HCT116 (cell line): ENCODE data around the gene LRP1B. TPM values are rescaled to one million over a fixed set of nuclear protein-coding genes. Genes with fewer than 3 reads are reported as not detected.

Experiments used
- ATAC-seq: fragments of 200-7000 bp; cut with Tn5 transposase; 2 replicates; pipeline ENCODE4 v1.9.1; 2020; ENCODE audit warnings: mild to moderate bottlenecking, moderate library complexity
- BruUV-seq: library from RNA; stranded (reverse); fragments of 400-500 nt; replicated peaks from 2 replicates; lab custom pipeline; 2021; lab: Mats Ljungman, UMichigan
- CTCF ChIA-PET: fragments of 300-600 bp; sonication (Branson Sonifier 250); formaldehyde crosslinking; loops from one replicate; lab custom pipeline; 2021; ENCODE audit warnings: antibody characterized with exemption; lab: Charles Lee
- POLR2A ChIA-PET: fragments of 300-600, 350-600 bp; sonication (Branson Sonifier 250); formaldehyde crosslinking; loops from one replicate; lab custom pipeline; 2021; ENCODE audit warnings: antibody characterized with exemption; lab: Charles Lee
- RAD21 ChIA-PET, 2 experiments: fragments of 300-600 bp; sonication (Branson Sonifier 250); formaldehyde crosslinking; loops; one replicate each; lab custom pipeline; 2023; ENCODE audit warnings: low total read pairs in 2 of 2; ENCODE audit not compliant: uncharacterized antibody in 2 of 2, unreplicated experiment in 2 of 2, low non-redundant PET in 1 of 2; lab: Charles Lee
- DNase-seq: peaks from one replicate; pipeline ENCODE4 v3.0.0-alpha.2; 2010; ENCODE audit warnings: low read depth, low spot score
- H2AFZ ChIP-seq: fragments of 200-600 bp; shearing (Covaris generic), sonication (generic); 2 replicates; pipeline ENCODE4 v1.6.1; 2017; ENCODE audit warnings: low read depth, mixed run types, mixed read lengths, antibody characterized with exemption, low read length; ENCODE audit not compliant: poor library complexity, severe bottlenecking
- H3K27ac ChIP-seq: 2 replicates; pipeline ENCODE4 v1.5.1; 2012; ENCODE audit warnings: low read depth, low read length
- H3K27me3 ChIP-seq: fragments of 200-600 bp; sonication (generic); 2 replicates; pipeline ENCODE4 v1.6.1; 2016; ENCODE audit warnings: mixed run types, low read length, mixed read lengths; ENCODE audit not compliant: insufficient read depth
- H3K36me3 ChIP-seq, 2 experiments: fragments of 200-500 bp in 1 of 2; fragments of 200-600 bp in 1 of 2; sonication (Bioruptor generic) in 1 of 2; sonication (generic) in 1 of 2; 2 replicates each; pipeline versions ENCODE4 v1.5.1 to v1.6.1; 2014 to 2016; ENCODE audit warnings: low read length in 2 of 2, inconsistent platforms in 1 of 2, mixed read lengths in 1 of 2, mixed run types in 1 of 2; ENCODE audit not compliant: insufficient read depth in 2 of 2, control insufficient read depth in 1 of 2
- H3K4me1 ChIP-seq, 2 experiments: fragments of 200-600 bp in 1 of 2; sonication (generic) in 1 of 2; 2 replicates each; pipeline versions ENCODE4 v1.5.1 to v1.6.1; 2012 to 2017; ENCODE audit warnings: low read length in 2 of 2, inconsistent platforms in 1 of 2, mild to moderate bottlenecking in 1 of 2, mixed read lengths in 1 of 2, mixed run types in 1 of 2, moderate library complexity in 1 of 2; ENCODE audit not compliant: insufficient read depth in 2 of 2, control insufficient read depth in 1 of 2
- H3K4me2 ChIP-seq: fragments of 200-600 bp; sonication (generic); 2 replicates; pipeline ENCODE4 v1.6.1; 2017; ENCODE audit warnings: mixed run types, low read length, mixed read lengths
- H3K4me3 ChIP-seq, 2 experiments: fragments of 200-600 bp in 1 of 2; sonication (generic) in 1 of 2; replicated peaks in 1 of 2; 2 replicates each; pipeline ENCODE4 v1.5.1; 2011 to 2016; ENCODE audit warnings: low read length in 2 of 2, control low read depth in 1 of 2, low read depth in 1 of 2, mild to moderate bottlenecking in 1 of 2, mixed read lengths in 1 of 2, mixed run types in 1 of 2
- H3K79me2 ChIP-seq: fragments of 200-600 bp; sonication (generic); 2 replicates; pipeline ENCODE4 v1.6.1; 2017; ENCODE audit warnings: mild to moderate bottlenecking, mixed run types, low read length, moderate library complexity, mixed read lengths; ENCODE audit not compliant: insufficient read depth
- H3K9ac ChIP-seq: fragments of 200-600 bp; sonication (generic); 2 replicates; pipeline ENCODE4 v1.6.1; 2016; ENCODE audit warnings: low read length, mixed read lengths
- H3K9me2 ChIP-seq: fragments of 200-600 bp; sonication (generic), shearing (Covaris generic); 2 replicates; pipeline ENCODE4 v1.6.1; 2017; ENCODE audit warnings: mixed run types, mild to moderate bottlenecking, moderate library complexity; ENCODE audit not compliant: insufficient read depth
- H3K9me3 ChIP-seq, 2 experiments: fragments of 200-500 bp in 1 of 2; fragments of 200-600 bp in 1 of 2; sonication (Bioruptor generic) in 1 of 2; sonication (generic) in 1 of 2; 2 replicates each; pipeline ENCODE4 v1.6.1; 2014 to 2017; ENCODE audit warnings: low read length in 2 of 2, mixed read lengths in 2 of 2, inconsistent platforms in 1 of 2, low read depth in 1 of 2, mild to moderate bottlenecking in 1 of 2, mixed run types in 1 of 2, moderate library complexity in 1 of 2; ENCODE audit not compliant: control insufficient read depth in 1 of 2, insufficient read depth in 1 of 2
- H4K20me1 ChIP-seq: fragments of 200-600 bp; sonication (generic), shearing (Covaris generic); 2 replicates; pipeline ENCODE4 v1.6.1; 2017; ENCODE audit warnings: mixed run types, mild to moderate bottlenecking, moderate library complexity; ENCODE audit not compliant: insufficient read depth
- CEBPB ChIP-seq: IDR thresholded peaks from 2 replicates; pipeline ENCODE4 v1.6.1; 2012; ENCODE audit warnings: low read depth
- CTCF ChIP-seq, 3 experiments: fragments of 200-600 bp in 1 of 3; sonication (generic) in 1 of 3; IDR thresholded peaks in 2 of 3; conservative IDR thresholded peaks in 1 of 3; 2 replicates each; pipeline ENCODE4 v1.5.1; 2012 to 2017; ENCODE audit warnings: low read depth in 2 of 3, low read length in 2 of 3, antibody characterized with exemption in 1 of 3, borderline replicate concordance in 1 of 3, control low read depth in 1 of 3, mild to moderate bottlenecking in 1 of 3, mixed read lengths in 1 of 3, mixed run types in 1 of 3, moderate library complexity in 1 of 3; ENCODE audit not compliant: insufficient read depth in 1 of 3
- ELF1 ChIP-seq: IDR thresholded peaks from 2 replicates; pipeline ENCODE4 v1.6.1; 2012; ENCODE audit warnings: low read depth, borderline replicate concordance
- EZH2 ChIP-seq: fragments of 200-600 bp; sonication (generic); IDR thresholded peaks from 2 replicates; pipeline ENCODE4 v1.6.1; 2017; ENCODE audit warnings: antibody characterized with exemption, mixed run types
- EZH2phosphoT487 ChIP-seq: fragments of 200-600 bp; IDR thresholded peaks from 2 replicates; pipeline ENCODE4 v1.6.1; 2018; ENCODE audit warnings: antibody characterized with exemption, borderline replicate concordance
- FOSL1 ChIP-seq: IDR thresholded peaks from 2 replicates; pipeline ENCODE4 v1.6.1; 2012; ENCODE audit warnings: low read depth
- JUND ChIP-seq: IDR thresholded peaks from 2 replicates; pipeline ENCODE4 v1.6.1; 2012
- POLR2AphosphoS5 ChIP-seq: IDR thresholded peaks from 2 replicates; pipeline ENCODE4 v1.6.1; 2011; ENCODE audit warnings: mild to moderate bottlenecking, low read depth, low read length, moderate library complexity
- RAD21 ChIP-seq: IDR thresholded peaks from 2 replicates; pipeline ENCODE4 v1.6.1; 2012; ENCODE audit warnings: low read depth, mild to moderate bottlenecking
- REST ChIP-seq: IDR thresholded peaks from 2 replicates; pipeline ENCODE4 v1.6.1; 2012; ENCODE audit warnings: low read depth
- SIN3A ChIP-seq: IDR thresholded peaks from 2 replicates; pipeline ENCODE4 v1.6.1; 2012; ENCODE audit warnings: low read depth
- SP1 ChIP-seq: IDR thresholded peaks from 2 replicates; pipeline ENCODE4 v1.6.1; 2012; ENCODE audit warnings: low read depth
- TCF7L2 ChIP-seq: IDR thresholded peaks from 2 replicates; pipeline ENCODE4 v1.7.0; 2011; ENCODE audit warnings: borderline replicate concordance, inconsistent platforms; ENCODE audit not compliant: insufficient read depth, insufficient read length; ENCODE audit errors: extremely low read depth
- YY1 ChIP-seq: IDR thresholded peaks from 2 replicates; pipeline ENCODE4 v1.6.1; 2011; ENCODE audit warnings: low read length, low read depth, moderate library complexity, mild to moderate bottlenecking; ENCODE audit not compliant: insufficient replicate concordance; ENCODE audit errors: extremely low read depth
- ZFX ChIP-seq: fragments of 450-650 bp; IDR thresholded peaks from 2 replicates; pipeline ENCODE4 v1.6.1; 2017
- ZNF274 ChIP-seq: fragments of 200-500 bp; sonication (Bioruptor generic); IDR thresholded peaks from 2 replicates; pipeline ENCODE4 v1.6.1; 2014; ENCODE audit warnings: mild to moderate bottlenecking, low read depth, low read length, inconsistent platforms
- intact Hi-C: fragments of 100-400 bp; cut with micrococcal nuclease; formaldehyde crosslinking; loops from 2 replicates; pipeline ENCODE4 v1.10.0; 2022
- total RNA-seq: library from RNA; stranded (reverse); gene quantifications from one replicate; pipeline ENCODE4 v1.2.1, GENCODE V29; 2021; ENCODE audit not compliant: unreplicated experiment

LRP1B gene
- total RNA-seq, 1 experiment from 2014 or later = 0.34 TPM

- no peak for DNase-seq
- BruUV-seq = no TSS peak
- H4K20me1 ChIP-seq = no peaks in the 10 kb centered on the region
- no peaks in the 10 kb centered on the region for H3K9me2 ChIP-seq
- POLR2A ChIA-PET = no interaction called here
- no peaks in the 10 kb centered on the region for H3K9me3 ChIP-seq
- H3K36me3 ChIP-seq = no peaks in the 10 kb centered on the region
- no peak overlapping the region for H3K4me2 ChIP-seq
- CTCF ChIA-PET = no interaction called here
- H3K4me1 ChIP-seq = no peaks in the 10 kb centered on the region
- no peak overlapping the region for H3K4me3 ChIP-seq
- ATAC-seq = no peak
- no peaks in the 10 kb centered on the region for H3K79me2 ChIP-seq
- RAD21 ChIA-PET = no interaction called here
- intact Hi-C loops = no loop called here
- H3K9ac ChIP-seq = no peak overlapping the region
- TF ChIP-seq POLR2AphosphoS5 (no peak), CEBPB (no peak), EZH2 (no peak), EZH2phosphoT487 (no peak), TCF7L2 (no peak), RAD21 (no peak), FOSL1 (no peak), JUND (no peak)
- no peaks in the 10 kb centered on the region for H3K27me3 ChIP-seq
- no peak overlapping the region for H2AFZ ChIP-seq
- no peak overlapping the region for H3K27ac ChIP-seq
Measured at GRCh38 chr2:140256080-140256479, 1874.7 kb downstream of the LRP1B start.

GRCh38 chr2:140249821-140250220 is 1881.0 kb downstream of the LRP1B start:
- intact Hi-C loops = no loop called here
- no peak overlapping the region for H3K27ac ChIP-seq
- no peaks in the 10 kb centered on the region for H3K79me2 ChIP-seq
- H3K9ac ChIP-seq = no peak overlapping the region
- ChIA-PET POLR2A (no interaction called here), CTCF (no interaction called here), RAD21 (no interaction called here)
- no peaks in the 10 kb centered on the region for H3K9me3 ChIP-seq
- no peak for ATAC-seq
- no peaks in the 10 kb centered on the region for H3K27me3 ChIP-seq
- H3K9me2 ChIP-seq = no peaks in the 10 kb centered on the region
- BruUV-seq = no TSS peak
- no peak overlapping the region for H3K4me3 ChIP-seq
- H2AFZ ChIP-seq = no peak overlapping the region
- no peak overlapping the region for H3K4me2 ChIP-seq
- DNase-seq = no peak
- no peaks in the 10 kb centered on the region for H3K36me3 ChIP-seq
- H4K20me1 ChIP-seq = no peaks in the 10 kb centered on the region
- H3K4me1 ChIP-seq = no peaks in the 10 kb centered on the region
- TF ChIP-seq SP1 = no peak
- no peak for TF ChIP-seq ELF1
- no peak for TF ChIP-seq SIN3A
- no peak for TF ChIP-seq ZNF274
- TF ChIP-seq REST = no peak
- TF ChIP-seq YY1 = no peak
- TF ChIP-seq ZFX = no peak
- TF ChIP-seq CTCF (IDR thresholded peaks at IDR 0.05 in 2 of 3, conservative IDR thresholded peaks at IDR 0.05 in 1 of 3; ENCODE audit: borderline replicate concordance in 1 of 3, insufficient read depth in 1 of 3, low read depth in 2 of 3, low read length in 2 of 3) = no peak
- no peak for TF ChIP-seq EZH2phosphoT487
- no peak for TF ChIP-seq POLR2AphosphoS5
